Uterus (tissue), 4 donors: ENCODE results near the gene ZFP1. TPM values are rescaled to one million over a fixed set of nuclear protein-coding genes. Genes with fewer than 3 reads are reported as not detected.

Source experiments
- DNase-seq, 2 donors: peaks; one replicate each; pipeline ENCODE4 v3.0.0-alpha.2; 2019 to 2020
- H3K27ac ChIP-seq, 2 donors: fragments of 200-600 bp; sonication (generic); 1 replicate in 1 of 2; 2 replicates in 1 of 2; pipeline ENCODE4 v1.5.1; 2016 to 2018
- H3K27me3 ChIP-seq, 2 donors: fragments of 200-600 bp; sonication (generic); one replicate each; pipeline ENCODE4 v1.5.1; 2018 to 2019; ENCODE audit warnings: control low read depth in 1 of 2
- H3K36me3 ChIP-seq, 2 donors: fragments of 200-600 bp; sonication (generic); one replicate each; pipeline ENCODE4 v1.5.1; 2019; ENCODE audit warnings: control low read depth in 1 of 2
- H3K4me1 ChIP-seq, 2 donors: fragments of 200-600 bp; sonication (generic); one replicate each; pipeline ENCODE4 v1.5.1; 2018 to 2019; ENCODE audit warnings: control low read depth in 1 of 2
- H3K4me3 ChIP-seq, 2 donors: fragments of 200-600 bp; sonication (generic); 1 replicate in 1 of 2; 2 replicates in 1 of 2; pipeline ENCODE4 v1.5.1; 2018 to 2019; ENCODE audit warnings: mild to moderate bottlenecking in 1 of 2
- H3K9me3 ChIP-seq, 2 donors: fragments of 200-600 bp; sonication (generic); one replicate each; pipeline ENCODE4 v1.5.1; 2019; ENCODE audit warnings: control low read depth in 1 of 2
- POLR2A ChIP-seq, 2 donors: fragments of 450-650 bp; IDR thresholded peaks; one replicate each; pipeline ENCODE4 v1.6.1; 2016; ENCODE audit warnings: antibody characterized with exemption in 2 of 2, mild to moderate bottlenecking in 1 of 2, moderate library complexity in 1 of 2
- intact Hi-C: fragments of 100-400 bp; cut with DNase I; formaldehyde crosslinking; loops from one replicate; pipeline ENCODE4 v1.15.1; 2023; ENCODE audit warnings: low total_unique reads
- total RNA-seq, 4 donors: library from RNA; depleted of rRNA in 3 of 4; stranded (reverse); fragments of >200 nt in 3 of 4; gene quantifications; one replicate each; pipeline versions ENCODE4 v1.1.0 to v1.2.4, GENCODE V29; 2014 to 2023
- TF ChIP-seq, protein P1 (sequence below), 4 experiments: fragments of 200-600 bp in 2 of 4; fragments of 450-650 bp in 2 of 4; sonication (generic) in 2 of 4; IDR thresholded peaks; one replicate each; pipeline ENCODE4 v1.5.1; 2016 to 2019; ENCODE audit warnings: antibody characterized with exemption in 4 of 4, mild to moderate bottlenecking in 2 of 4, moderate library complexity in 1 of 4
- donor health status: DM: yes; HTN: yes; CAD: no.

ZFP1 gene
- total RNA-seq, 4 donors from 2014 or later: 5.9 to 39.7 (median 16.2) TPM

DNA sequence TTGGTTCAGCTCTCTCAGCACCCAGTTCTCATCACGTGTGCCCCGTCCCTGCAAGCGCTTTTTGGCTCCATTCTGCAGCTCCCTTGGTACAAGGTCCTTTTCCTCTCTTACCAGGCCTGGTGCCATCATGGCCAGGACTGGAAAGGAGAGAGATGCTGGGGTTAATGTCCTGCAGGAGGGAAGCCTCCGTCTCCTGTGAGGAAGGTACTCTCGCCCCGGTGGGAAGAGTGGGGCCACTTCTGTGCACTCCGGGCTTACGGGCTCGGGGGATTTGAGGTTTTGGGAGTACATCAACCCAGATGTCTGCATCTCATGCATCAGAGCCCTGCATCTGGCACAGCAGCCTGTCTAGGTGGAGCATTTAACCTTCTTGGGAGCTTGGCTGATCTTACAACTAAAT, 48.5 kb downstream of the ZFP1 start:
- intact Hi-C loops: no loop called here
- H3K27ac ChIP-seq: no peak overlapping the region
- peak in 1 of 2 donors; percentile 5 for DNase-seq
- no peaks in the 10 kb centered on the region for H3K9me3 ChIP-seq
- no peak overlapping the region for H3K4me3 ChIP-seq
- TF ChIP-seq, protein P1, sequence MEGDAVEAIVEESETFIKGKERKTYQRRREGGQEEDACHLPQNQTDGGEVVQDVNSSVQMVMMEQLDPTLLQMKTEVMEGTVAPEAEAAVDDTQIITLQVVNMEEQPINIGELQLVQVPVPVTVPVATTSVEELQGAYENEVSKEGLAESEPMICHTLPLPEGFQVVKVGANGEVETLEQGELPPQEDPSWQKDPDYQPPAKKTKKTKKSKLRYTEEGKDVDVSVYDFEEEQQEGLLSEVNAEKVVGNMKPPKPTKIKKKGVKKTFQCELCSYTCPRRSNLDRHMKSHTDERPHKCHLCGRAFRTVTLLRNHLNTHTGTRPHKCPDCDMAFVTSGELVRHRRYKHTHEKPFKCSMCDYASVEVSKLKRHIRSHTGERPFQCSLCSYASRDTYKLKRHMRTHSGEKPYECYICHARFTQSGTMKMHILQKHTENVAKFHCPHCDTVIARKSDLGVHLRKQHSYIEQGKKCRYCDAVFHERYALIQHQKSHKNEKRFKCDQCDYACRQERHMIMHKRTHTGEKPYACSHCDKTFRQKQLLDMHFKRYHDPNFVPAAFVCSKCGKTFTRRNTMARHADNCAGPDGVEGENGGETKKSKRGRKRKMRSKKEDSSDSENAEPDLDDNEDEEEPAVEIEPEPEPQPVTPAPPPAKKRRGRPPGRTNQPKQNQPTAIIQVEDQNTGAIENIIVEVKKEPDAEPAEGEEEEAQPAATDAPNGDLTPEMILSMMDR (IDR thresholded peaks at IDR 0.05): no peak
- no peak for TF ChIP-seq POLR2A (IDR thresholded peaks at IDR 0.05)
- H3K4me1 ChIP-seq: no peaks in the 10 kb centered on the region
- H3K36me3 ChIP-seq: no peaks in the 10 kb centered on the region
- no peaks in the 10 kb centered on the region for H3K27me3 ChIP-seq

DNA sequence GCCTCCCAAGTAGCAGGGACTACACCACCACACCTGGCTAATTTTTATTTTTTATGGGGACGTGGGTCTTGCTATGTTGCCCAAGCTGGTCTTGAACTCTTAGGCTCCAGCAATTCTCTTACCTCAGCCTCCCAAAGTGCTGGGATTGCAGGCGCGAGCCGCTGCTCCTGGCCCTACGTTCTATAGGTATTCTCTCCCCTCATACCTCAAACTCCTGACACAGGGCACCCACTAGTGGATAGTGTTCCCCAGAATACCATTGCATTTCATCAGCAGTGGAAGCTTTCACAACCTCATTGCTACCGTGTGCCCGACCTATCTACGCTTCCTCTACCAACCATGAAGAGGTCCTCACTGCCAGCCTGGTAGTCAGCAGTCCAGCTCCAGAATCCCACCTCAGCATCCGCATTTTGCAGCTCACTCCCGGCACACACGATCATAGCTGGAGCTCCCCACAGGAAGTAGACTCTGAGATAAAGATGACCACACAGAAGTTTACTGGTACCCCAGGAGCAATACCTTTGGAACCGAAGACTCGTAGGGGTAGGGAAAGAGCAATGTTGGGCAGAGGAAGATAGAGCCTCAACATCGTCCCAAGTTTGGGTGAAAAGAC, 49.3 kb downstream of the ZFP1 start:
- H3K4me3 ChIP-seq: no peak overlapping the region
- H3K4me1 ChIP-seq: no peaks in the 10 kb centered on the region
- TF ChIP-seq POLR2A (IDR thresholded peaks at IDR 0.05): no peak
- TF ChIP-seq, protein P1 (IDR thresholded peaks at IDR 0.05): no peak
- H3K27me3 ChIP-seq: no peaks in the 10 kb centered on the region
- no peak overlapping the region for H3K27ac ChIP-seq
- no peaks in the 10 kb centered on the region for H3K36me3 ChIP-seq
- intact Hi-C loops: no loop called here
- DNase-seq: peak in 1 of 2 donors; percentile 7
- no peaks in the 10 kb centered on the region for H3K9me3 ChIP-seq

DNA sequence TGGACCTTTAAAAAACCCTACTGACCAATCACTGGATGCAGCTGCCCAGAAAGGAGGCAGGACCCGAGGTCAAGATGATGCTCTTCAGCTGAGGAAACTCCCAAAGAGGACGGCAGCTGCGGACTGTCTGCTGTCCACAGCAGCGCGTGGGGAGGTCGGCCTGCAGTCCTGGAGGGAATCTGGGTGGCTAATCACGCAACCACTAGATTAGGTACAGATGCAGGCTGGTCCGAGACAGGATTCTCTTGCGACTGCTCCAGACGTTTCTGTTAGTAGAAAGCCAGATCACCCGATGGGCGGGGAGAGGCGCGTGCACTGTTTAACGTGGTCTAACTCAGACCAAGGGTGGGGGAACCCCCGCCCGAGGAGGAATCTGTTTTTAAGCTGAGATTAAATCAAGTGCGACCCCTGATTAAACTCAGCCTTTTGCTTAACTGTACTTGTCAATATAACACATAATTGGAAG, 49.8 kb downstream of the ZFP1 start:
- Histone ChIP-seq H3K4me3 (no peak overlapping the region), H3K9me3 (no peaks in the 10 kb centered on the region), H3K4me1 (no peaks in the 10 kb centered on the region), H3K36me3 (no peaks in the 10 kb centered on the region), H3K27me3 (no peaks in the 10 kb centered on the region), H3K27ac (no peak overlapping the region)
- DNase-seq: peak in 1 of 2 donors; percentile 17
- intact Hi-C loops: no loop called here
- TF ChIP-seq POLR2A (IDR thresholded peaks at IDR 0.05): no peak
- TF ChIP-seq, protein P1 (IDR thresholded peaks at IDR 0.05): no peak

DNA sequence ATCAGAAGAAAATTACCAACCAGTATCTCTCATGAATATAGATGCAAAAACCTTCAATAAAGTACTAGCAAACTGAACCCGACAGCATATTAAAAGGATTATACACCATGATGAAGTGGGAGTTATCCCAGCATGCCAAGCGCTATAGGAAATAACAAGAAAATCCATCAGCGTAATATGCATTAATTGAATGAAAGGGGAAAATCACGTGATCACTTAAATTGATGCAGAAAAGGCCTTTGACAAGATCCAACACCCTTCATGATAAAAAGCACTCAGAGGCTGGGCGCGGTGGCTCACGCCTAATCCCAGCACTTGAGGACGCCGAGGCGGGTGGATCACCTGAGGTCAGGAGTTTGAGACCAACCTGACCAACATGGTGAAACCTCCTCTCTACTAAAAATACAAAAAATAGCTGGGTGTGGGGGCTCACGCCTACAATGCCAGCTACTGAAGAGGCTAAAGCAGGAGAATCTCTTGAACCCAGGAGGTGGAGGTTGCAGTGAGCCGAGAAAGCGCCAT, 53.8 kb downstream of the ZFP1 start:
- Histone ChIP-seq H3K27me3 (no peaks in the 10 kb centered on the region), H3K4me1 (no peaks in the 10 kb centered on the region), H3K4me3 (no peak overlapping the region), H3K36me3 (no peaks in the 10 kb centered on the region), H3K27ac (no peak overlapping the region), H3K9me3 (no peaks in the 10 kb centered on the region)
- intact Hi-C loops: no loop called here
- DNase-seq: no peak
- TF ChIP-seq, protein P1 (IDR thresholded peaks at IDR 0.05): no peak
- no peak for TF ChIP-seq POLR2A (IDR thresholded peaks at IDR 0.05)

DNA sequence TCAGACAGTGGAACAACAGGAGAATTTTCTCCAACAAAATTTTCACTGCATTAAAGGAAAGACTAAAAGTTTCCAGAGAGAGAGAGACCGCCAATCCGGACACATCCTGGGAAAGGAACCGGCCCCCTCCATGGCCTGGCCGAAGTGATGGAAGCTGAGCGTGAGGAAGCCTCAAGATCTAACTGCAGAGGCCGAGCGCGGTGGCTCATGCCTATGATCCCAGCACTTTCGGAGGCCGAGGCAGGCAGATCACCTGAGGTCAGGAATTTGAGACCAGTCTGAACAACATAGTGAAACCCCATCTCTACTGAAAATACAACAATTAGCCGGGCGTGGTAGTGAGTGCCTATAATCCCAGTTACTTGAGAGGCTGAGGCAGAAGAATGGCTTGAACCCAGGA, 54.8 kb downstream of the ZFP1 start:
- no peak for DNase-seq
- intact Hi-C loops: no loop called here
- Histone ChIP-seq H3K27me3 (no peaks in the 10 kb centered on the region), H3K9me3 (no peaks in the 10 kb centered on the region), H3K4me1 (no peaks in the 10 kb centered on the region), H3K4me3 (no peak overlapping the region), H3K36me3 (no peaks in the 10 kb centered on the region), H3K27ac (no peak overlapping the region)
- TF ChIP-seq POLR2A (IDR thresholded peaks at IDR 0.05): no peak
- TF ChIP-seq, protein P1 (IDR thresholded peaks at IDR 0.05): no peak
